SW 1271 (cell line): ENCODE results near the gene ZFHX3.

Source experiments
- DNase-seq, 2 experiments: peaks; one replicate each; lab custom pipeline; 2025; lab: John Stamatoyannopoulos, UW

The ZFHX3 gene

GRCh38 chr16:73067671-73068540 lies 20.0 kb upstream of the ZFHX3 start:
- no peak for DNase-seq

- DNase-seq: no peak
Measured at GRCh38 chr16:73066927-73067670, 19.2 kb upstream of the ZFHX3 start.

- no peak for DNase-seq
Measured at GRCh38 chr16:73066331-73066926, 18.5 kb upstream of the ZFHX3 start.

GRCh38 chr16:73065632-73066330 lies 17.9 kb upstream of the ZFHX3 start:
- DNase-seq: no peak

GRCh38 chr16:73064994-73065545 lies 17.1 kb upstream of the ZFHX3 start:
- DNase-seq: no peak

- no peak for DNase-seq
Measured at GRCh38 chr16:73064212-73064993, 16.5 kb upstream of the ZFHX3 start.

- no peak for DNase-seq
Measured at GRCh38 chr16:73063854-73064211, 15.9 kb upstream of the ZFHX3 start.

- DNase-seq: no peak
Measured at GRCh38 chr16:73062743-73063733, 15.1 kb upstream of the ZFHX3 start.

GRCh38 chr16:73062001-73062616 lies 14.2 kb upstream of the ZFHX3 start:
- DNase-seq: no peak

- no peak for DNase-seq
Measured at GRCh38 chr16:73060892-73061490, 13.1 kb upstream of the ZFHX3 start.

GRCh38 chr16:73059779-73060615 lies 12.1 kb upstream of the ZFHX3 start:
- no peak for DNase-seq

GRCh38 chr16:73058616-73059409 lies 10.9 kb upstream of the ZFHX3 start:
- DNase-seq: peak in 1 of 2 experiments; percentile 32

- DNase-seq: peak in 1 of 2 experiments; percentile 12
Measured at GRCh38 chr16:73058221-73058615, 10.3 kb upstream of the ZFHX3 start.

GRCh38 chr16:73057291-73058210 lies 9.6 kb upstream of the ZFHX3 start:
- DNase-seq: peak in 1 of 2 experiments; percentile 26

- DNase-seq: no peak
Measured at GRCh38 chr16:73056921-73057290, 9.0 kb upstream of the ZFHX3 start.

- no peak for DNase-seq
Measured at GRCh38 chr16:73056448-73056847, 8.5 kb upstream of the ZFHX3 start.
